ENCODE data around the gene LRRC8D. TPM values are rescaled to one million over a fixed set of nuclear protein-coding genes. Genes with fewer than 3 reads are reported as not detected.

LRRC8D gene
- total RNA-seq, 1 experiment from 2014 or later = 37.2 TPM

GRCh38 chr1:89975540-89976125 is 154.8 kb downstream of the LRRC8D start:
- no peak overlapping the region for H3K9ac ChIP-seq (ENCODE audit: extremely low read depth, insufficient read length, low read length)
- H3K27ac ChIP-seq (ENCODE audit: insufficient read length, low read depth, low read length) = no peak overlapping the region
- H3T11ph ChIP-seq (ENCODE audit: low read length) = no peak overlapping the region
- no peak for TF ChIP-seq CTCF (conservative IDR thresholded peaks at IDR 0.05)
- no peak overlapping the region for H3K56ac ChIP-seq (ENCODE audit: insufficient read length, low read depth, low read length)
- no peaks in the 10 kb centered on the region for H3K79me1 ChIP-seq (ENCODE audit: insufficient read depth, low read depth, low read length, poor library complexity, severe bottlenecking)
- H2BK12ac ChIP-seq (ENCODE audit: insufficient read length, low read depth, low read length) = no peak overlapping the region
- no peaks in the 10 kb centered on the region for H3K79me2 ChIP-seq (ENCODE audit: insufficient read depth, low read length)
- H4K20me1 ChIP-seq (ENCODE audit: control insufficient read depth, insufficient read depth, insufficient read length) = no peaks in the 10 kb centered on the region
- no peaks in the 10 kb centered on the region for H3K9me3 ChIP-seq (ENCODE audit: control insufficient read depth, low read depth, low read length)
- no peaks in the 10 kb centered on the region for H3K27me3 Mint-ChIP-seq (ENCODE audit: low read depth)
- H2BK20ac ChIP-seq (ENCODE audit: low read depth, low read length, poor library complexity, severe bottlenecking) = no peak overlapping the region
- no peak overlapping the region for H2AK5ac ChIP-seq (ENCODE audit: insufficient read length, low read length)
- H4K8ac ChIP-seq (replicated peaks; ENCODE audit: insufficient read length, low read depth, low read length) = no peak overlapping the region
- H2BK15ac ChIP-seq (ENCODE audit: low read depth, low read length) = no peak overlapping the region
- no peaks in the 10 kb centered on the region for H3K36me3 Mint-ChIP-seq (ENCODE audit: insufficient read depth in 1 of 3, low read depth in 3 of 3)
- no peak overlapping the region for H3K18ac ChIP-seq (ENCODE audit: insufficient read length, low read depth, low read length)
- no peak for DNase-seq
- H4K5ac ChIP-seq (ENCODE audit: insufficient read length, low read depth, low read length) = no peak overlapping the region
- no CpG with 5 or more reads among the region's 4 CpGs for WGBS (ENCODE audit: extremely low coverage, insufficient read length, low lambda C conversion rate)
- no peaks in the 10 kb centered on the region for H3K23me2 ChIP-seq (ENCODE audit: insufficient read length, low read depth, low read length, poor library complexity, severe bottlenecking)
- no peak overlapping the region for H3K4me2 ChIP-seq (ENCODE audit: insufficient read depth, insufficient read length, low read length)
- no peak overlapping the region for H3K23ac ChIP-seq (ENCODE audit: insufficient read length, low read depth, low read length)
- H2AFZ ChIP-seq (ENCODE audit: low read length) = no peak overlapping the region
- no peak overlapping the region for H3K4ac ChIP-seq (ENCODE audit: low read depth, low read length)
- no peak overlapping the region for H2BK5ac ChIP-seq (ENCODE audit: insufficient read length, low read length)
- H3K14ac ChIP-seq (ENCODE audit: insufficient read depth, low read length) = no peak overlapping the region
- no peak overlapping the region for H2BK120ac ChIP-seq (ENCODE audit: low read depth, low read length, poor library complexity, severe bottlenecking)
- peaks cover 9 to 10% of the 10 kb centered on the region in 2 experiments for H3K4me1 Mint-ChIP-seq
- H3K4me3 Mint-ChIP-seq = no peak overlapping the region
- no peak overlapping the region for H3K27ac Mint-ChIP-seq
- no peaks in the 10 kb centered on the region for H3K27me3 ChIP-seq (ENCODE audit: insufficient read depth, low read length)
- H3K9me3 Mint-ChIP-seq = no peaks in the 10 kb centered on the region; a peak in 1 of 5 replicates
- H3K4me1 ChIP-seq (ENCODE audit: insufficient read depth, low read length) = peaks cover 5% of the 10 kb centered on the region; the same call in 1 of the 2 replicates
- H4K91ac ChIP-seq (ENCODE audit: insufficient read length, low read depth, low read length) = no peak overlapping the region

Data from H9 (cell line).